NCI-H2171 treated with DMSO at 0.1 percent for 48 hours (cell line): ENCODE measurements around the gene APH1A.
"Not testable (repeated sequence)": the region's sequence is repeated elsewhere in the genome, so short reads cannot be mapped to it uniquely, and the experiment has no call there.

Experiments used
- DNase-seq: peaks from one replicate; lab custom pipeline; 2025; lab: John Stamatoyannopoulos, UW

Gene APH1A

DNA sequence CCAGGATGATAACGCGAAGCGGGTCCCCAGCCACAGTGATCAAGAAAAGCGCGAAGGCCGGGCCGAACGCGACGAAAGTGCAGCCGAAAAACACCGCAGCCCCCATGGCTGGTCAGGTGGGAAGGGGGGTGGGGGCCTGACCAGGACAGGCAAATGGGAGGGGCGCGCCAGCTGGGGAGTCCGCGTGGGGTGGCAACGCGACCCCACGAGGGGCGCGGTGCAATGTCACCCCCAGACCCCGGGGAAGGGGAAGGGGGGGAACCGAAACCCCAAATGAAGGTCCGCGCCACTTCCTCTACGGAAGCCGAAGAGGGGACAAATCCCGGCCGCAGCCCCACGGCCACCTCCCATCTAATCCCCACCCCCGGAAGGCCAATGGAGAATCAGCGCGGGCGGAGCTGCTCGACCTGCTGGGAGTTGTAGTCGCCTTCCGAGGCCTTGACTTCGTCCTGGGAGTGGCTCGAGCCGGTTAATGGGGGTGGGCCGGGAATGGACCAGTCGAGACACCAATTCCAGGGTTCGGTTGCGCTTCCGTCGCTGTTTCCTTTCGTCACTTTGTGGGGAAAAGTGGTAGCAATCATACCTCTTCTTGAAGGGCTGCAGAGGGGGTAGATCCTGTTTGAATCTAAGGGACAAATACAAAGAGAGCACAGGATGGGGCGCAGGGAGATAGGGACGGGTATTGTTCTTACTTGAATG, at the start of gene APH1A:
Gene APH1A (minus strand): TSS at position 312 of the 699 bp plus-strand sequence. CDS start 206 bp downstream, at position 106.
- peak; percentile 95 for DNase-seq

DNA sequence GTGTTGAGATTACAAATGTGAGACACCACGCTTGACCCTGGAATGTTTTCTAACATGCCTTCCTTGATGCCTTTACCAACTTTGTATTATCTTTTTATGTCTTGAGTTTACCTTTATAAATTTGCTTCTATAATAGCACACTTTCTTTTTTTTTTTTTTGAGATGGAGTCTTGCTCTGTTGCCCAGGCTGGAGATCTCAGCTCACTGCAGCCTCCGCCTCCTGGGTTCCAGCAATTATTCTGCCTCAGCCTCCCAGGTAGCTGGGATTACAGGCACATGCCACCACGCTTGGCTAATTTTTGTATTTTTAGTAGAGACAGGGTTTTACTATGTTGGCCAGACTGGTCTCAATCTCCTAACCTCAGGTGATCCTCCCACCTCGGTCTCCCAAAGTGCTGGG, 45.9 kb upstream of the APH1A start:
- not testable (repeated sequence) for DNase-seq

DNA sequence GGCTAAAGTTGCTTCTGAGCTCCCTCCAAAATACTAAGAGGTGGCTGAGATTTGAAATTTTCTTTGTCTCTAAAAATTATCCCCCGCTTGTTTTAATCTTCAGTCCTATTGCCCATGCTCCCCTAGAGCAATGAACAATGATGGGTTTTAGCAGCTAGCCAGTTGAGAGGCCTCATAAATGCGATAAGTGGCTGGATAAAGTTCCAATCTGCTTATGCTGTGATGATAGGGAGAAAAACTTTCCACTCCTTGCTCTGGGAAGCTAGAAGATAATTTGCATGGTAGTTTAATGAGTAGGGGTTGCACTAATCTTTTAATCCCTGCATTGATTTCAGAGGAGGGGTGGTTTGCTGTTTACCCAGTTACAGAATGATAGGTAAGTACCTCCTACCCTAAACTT, 42.9 kb upstream of the APH1A start:
- DNase-seq, result no peak

DNA sequence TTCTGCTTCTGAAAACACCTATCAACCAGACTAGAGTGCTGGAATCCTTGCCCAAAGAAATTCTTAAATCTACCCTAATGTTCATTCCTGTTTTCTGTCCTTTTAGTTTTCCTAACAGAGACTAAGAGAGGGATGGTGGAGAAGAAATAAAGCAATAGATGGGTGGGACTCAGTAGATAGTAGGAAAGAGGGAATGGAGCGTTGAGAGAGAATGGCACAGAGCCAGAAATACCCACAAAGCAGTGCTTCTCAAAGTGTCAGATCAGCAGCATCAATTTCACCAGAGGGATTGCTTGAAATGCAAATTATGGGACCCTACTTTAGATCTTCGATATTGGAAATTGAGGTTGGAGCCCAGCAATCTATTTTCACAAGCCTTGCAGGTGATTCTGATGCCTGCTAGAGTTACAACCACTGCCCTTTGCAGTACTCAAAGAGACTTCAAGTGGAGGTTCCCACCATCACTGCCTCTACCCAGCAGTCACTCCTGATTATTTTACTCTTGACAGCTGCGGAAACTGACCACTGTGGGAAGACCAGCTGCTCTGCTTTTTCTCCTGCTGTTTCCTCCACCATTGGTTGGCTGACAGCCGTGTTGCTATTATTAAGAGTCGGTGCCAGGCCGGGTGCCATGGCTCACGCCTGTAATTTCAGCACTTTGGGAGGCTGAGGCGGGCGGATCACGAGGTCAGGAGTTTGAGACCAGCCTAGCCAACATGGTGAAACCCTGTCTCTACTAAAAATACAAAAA, 41.1 kb upstream of the APH1A start:
- DNase-seq, result peak; percentile 12

DNA sequence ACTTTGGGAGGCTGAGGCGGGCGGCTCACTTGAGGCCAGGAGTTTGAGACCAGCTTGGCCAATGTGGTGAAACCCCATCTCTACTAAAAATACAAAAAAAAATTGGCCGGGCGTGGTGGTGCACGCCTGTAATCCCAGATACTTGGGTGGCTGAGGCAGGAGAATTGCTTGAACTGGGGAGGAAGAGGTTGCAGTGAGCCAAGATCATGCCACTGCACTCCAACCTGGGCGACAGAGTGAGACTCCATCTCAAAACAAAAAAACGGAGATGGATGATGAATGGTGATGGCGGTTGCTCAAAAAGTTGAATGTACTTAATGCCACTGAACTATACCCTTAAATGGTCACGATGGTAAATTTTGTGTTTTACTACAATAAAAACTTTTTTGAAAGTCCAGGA, 39.8 kb upstream of the APH1A start:
- DNase-seq, result not testable (repeated sequence)

DNA sequence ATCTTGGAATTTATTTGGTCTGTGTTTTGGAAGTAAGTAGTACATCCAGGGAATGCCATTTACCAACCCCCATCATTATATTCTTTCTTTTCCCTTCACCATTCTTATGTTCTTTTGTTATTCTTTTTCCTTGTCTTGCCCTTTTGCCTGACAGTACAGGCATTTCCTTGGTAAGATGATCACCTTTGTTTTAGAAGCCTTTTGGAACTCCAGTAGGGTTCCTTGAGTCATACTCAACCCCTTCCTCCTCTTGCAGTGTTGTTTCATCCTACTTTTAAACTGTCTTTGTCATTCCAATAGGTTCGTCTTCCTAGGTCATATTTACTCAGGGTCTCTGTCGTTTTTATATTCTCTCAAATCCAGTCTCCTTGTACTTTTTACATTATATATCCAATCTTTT, 34.1 kb upstream of the APH1A start:
- no peak for DNase-seq

DNA sequence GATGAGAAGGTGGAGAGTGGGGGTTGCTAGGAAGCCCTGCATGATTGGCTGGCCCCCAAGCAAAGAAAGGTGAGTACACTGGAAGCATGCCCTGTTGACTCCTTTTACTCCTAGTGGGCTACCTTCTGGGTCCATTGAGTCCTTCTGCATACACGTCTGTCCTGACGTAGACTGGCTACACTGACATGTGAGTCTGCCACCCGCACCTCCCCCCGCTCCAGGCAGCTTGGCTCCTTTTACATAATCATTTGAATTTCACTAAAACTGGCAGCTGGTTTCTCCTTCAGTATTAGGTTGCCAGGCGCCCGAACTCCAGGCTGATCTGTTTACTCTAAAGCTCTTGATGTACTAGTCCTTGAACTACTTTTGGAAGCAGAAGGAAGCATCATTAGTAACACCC, 33.5 kb upstream of the APH1A start:
- DNase-seq, result peak; percentile 7

DNA sequence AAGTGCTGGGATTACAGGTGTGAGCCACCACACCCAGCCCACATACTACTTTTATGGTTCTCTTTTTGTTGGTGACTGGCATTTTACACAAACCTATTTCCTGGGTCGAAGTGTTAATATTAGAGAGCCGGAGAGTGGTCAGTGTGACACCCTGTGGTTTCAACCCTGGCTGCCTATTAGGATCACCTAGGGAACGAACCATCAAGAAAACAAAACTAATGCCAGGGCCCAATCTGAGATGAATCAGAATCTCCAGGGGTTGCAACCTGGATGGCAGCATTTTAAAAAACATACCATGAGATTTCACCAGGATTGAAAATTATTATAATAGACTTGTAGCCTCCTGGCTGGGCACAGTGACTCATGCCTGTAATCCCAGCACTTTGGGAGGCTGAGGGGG, 30.9 kb upstream of the APH1A start:
- no peak for DNase-seq

DNA sequence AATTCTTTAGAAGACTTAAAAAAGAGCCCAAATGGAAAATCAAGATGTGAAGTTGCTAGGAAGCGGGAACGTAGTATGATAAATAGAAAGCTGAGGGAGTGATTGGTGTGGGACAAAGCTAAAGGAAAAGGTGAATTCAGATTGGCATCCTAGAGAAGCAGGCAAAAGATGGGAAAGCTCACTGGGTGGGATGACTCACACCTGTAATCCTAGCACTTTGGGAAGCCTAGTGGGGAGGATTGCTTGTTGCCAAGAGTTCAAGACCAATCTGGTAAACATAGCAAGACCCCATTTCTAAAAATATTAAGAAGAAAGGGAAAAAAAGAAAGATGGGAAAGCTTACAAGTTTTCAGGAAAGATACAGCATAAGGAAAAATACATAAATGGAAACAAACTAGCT, 26.7 kb upstream of the APH1A start:
- no peak for DNase-seq

DNA sequence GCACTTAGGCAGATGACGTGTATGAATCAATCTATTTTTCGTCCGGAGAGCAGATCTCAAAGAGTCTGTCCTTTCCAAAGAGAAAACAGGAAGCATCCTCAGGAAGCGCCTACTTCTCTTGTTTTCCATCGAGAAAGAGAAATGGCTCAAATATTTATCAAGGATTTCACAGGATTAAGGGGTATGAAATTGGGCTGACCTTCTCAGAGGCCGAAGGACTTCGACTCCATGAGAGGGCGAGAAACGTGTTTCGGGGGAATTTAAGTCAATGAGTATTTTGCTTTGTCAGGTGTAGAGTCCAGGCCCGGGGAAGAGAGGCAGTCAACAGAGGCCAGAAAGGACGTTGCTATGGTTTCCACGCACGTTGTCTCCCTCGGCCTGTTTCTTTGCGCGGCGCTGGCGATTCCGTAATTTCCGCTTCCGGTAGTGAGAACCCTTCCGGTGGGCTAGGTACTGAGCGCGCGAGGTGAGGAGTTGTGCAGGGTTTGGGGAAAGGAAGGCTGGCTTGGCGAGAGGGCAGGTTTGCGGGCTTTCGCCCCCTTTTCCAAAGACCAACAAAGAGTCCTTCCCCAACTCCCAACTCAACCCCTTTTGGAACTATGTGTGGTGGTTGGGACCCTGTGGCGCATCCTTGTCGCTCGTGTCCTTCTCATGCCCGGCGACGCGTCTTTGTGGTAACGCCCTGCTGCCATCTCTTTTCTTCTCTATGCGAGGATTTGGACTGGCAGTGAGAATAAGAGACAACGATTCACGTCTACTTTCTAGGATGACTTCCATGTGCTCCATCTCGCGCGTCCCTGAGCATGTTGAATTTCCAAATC, 24.8 kb upstream of the APH1A start, which contains the start of gene MRPS21:
Gene MRPS21 (plus strand): TSS at position 429 of the 821 bp plus-strand sequence. CDS start 506 bp downstream, outside the sequence.
- peak; percentile 94 for DNase-seq

DNA sequence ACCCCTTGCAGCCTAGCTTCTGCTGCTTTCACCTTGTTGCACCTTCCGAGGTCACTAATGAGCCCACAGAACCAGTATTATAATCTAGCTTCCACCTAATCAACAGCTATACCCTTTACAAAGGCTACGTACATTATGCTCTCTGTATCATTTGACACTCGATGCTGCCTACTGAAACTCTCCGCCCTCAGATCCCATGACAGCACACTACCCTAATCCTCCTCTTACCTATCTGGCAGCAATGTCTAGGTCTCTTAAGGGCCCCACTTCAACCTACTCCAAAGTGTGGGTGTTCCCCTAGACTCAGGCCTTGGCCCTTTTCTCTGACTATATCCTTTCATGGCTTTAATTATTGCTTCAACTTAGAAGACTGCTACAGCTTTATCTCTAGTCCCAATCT, 20.0 kb upstream of the APH1A start:
- DNase-seq, result no peak

DNA sequence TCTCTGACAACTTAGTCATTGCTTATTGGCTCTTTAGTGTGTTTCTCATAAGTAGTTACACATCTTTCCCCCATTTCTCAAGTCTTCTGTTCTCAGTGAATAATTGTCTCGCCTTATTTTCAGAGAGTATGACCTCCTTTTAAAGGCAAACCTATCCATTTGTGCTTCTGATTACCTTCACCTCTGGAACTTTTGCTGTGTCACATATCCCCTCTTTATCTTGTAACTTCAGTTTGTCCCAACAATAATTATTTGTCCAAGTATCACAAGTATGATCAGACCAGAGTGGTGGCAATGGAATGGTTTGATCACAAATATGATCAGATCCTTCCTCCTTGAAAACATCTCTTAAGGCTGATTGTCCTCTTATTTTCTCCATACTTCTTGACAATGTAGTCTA, 19.6 kb upstream of the APH1A start:
- DNase-seq, result no peak

DNA sequence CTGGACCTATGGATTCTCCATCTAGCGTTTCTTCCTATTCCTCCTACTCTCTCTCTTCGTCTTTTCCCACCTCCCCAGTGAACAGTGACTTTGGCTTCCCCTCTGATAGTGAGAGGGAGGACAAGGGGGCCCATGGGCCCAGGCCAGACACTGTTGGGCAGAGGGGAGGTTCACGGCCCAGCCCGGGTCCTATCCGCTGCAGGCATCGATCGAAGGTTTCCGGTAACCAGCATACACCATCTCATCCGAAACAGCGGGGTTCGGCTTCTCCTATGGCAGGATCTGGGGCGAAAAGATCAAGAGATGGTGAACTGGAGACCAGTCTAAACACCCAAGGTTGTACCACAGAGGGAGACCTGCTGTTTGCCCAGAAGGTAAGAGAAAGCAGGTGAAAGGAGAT, 14.4 kb upstream of the APH1A start:
- DNase-seq, result no peak

DNA sequence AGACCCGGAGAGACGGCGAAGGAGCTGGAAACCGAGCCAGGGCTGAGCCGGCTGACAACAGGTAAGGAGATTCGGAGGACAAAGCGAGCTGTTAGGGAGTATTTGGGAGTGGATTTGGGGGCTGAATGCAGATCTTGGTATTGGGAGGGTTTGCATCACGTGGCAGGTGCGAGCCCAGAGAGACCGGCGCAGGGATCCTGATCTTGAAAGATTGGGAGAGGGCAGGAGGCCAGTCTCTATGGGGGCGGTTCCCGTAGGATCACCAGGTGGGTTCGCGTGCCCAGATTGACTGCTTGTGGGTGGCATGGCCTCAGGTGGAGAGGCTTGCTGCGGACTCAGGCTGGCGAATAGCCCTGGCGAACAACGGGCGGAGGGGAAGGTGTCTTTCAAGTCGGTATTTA, 13.7 kb upstream of the APH1A start:
- no peak for DNase-seq

DNA sequence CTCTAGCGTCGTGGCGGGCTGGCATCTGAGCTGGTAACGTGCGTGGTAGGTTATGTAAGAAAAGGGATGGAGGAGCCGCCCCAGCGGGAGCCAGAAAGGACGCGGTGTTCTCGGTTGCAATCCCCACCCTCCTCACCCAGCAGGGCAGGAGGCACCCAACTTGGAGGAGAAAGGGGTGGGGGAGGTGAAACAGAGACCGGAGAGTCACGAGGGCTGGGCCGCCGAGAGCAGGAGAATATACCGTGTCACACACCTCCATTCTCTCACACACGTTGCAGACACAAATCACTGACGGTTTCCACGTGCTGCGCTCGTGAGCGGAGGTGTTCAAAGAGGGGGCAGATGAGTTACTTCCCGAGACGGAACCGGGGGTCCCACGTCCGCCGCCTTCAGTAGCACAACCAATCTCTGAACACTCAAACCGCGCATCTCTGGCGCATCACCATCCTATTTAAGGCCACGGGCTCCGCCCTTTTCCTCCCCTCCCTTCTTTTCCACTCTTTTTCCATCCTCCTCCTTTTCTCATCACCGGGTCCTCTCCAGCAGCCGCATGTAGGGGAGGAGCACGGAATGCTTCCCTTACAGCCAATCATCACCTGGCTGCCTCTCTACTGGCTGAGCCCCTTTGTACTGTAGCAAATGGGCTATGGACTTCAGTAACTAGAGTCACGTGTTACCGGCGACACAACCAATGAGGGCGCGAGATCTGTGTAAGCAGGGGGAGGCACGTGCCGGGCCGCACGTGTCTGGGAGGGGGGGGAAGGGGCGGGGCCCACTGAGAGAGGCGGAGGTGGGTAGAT, 13.1 kb upstream of the APH1A start, which contains the start of gene CIART:
Gene CIART (plus strand): TSS at position 797 of the 800 bp plus-strand sequence. CDS start 714 bp downstream, outside the sequence.
- DNase-seq, result peak; percentile 99

DNA sequence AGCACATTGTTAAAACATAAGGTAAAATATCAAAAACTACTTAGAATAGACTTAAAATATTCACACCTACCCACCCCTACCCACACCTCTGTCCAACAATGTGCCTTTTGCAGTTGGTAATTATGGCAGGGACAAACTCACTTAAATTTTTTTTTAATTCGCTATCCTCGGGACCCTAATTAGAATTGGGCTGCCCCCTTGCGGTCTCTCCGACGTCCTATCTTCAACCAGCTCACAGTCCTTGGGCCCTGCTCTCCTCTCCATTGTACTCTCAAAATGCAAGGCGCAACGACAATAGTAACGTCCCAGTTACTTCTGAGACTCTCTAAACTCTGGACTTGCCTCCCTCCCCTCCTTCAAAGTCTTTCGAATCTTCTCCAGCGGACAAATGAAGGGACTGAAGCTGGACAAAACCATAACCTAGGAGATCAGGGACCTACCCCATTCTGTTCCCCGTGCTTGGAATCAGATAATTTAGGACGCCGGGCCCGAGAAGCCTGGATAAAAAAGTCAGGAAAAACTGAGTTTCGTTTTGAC, 12.5 kb upstream of the APH1A start:
- DNase-seq, result peak; percentile 64

DNA sequence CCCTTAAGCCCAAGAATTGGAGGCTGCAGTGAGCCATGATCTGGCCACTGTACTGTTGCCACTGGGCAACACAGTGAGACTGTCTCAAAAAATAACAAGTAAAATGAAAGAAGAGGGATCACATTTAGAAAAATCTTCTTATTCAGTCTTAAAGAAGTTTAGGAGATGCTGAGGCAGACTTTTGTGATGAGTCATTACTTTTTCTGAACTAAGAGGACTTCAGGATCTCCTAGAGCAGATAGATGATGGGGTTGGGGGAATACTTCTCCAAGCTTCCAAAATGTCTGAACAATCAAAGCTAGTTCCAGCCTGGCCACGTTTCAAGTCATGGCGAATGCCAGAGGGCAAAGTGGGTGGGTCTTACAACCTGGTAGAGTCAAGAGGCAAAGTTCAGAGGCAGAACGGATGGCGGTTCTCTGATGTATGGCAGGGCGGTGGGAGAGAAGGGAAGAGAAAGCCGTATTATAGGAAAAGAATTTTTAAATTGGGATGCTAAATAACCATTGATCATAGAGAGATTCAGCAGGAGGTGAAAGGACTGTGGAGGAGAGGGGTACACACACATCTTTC, 11.4 kb upstream of the APH1A start:
- no peak for DNase-seq

DNA sequence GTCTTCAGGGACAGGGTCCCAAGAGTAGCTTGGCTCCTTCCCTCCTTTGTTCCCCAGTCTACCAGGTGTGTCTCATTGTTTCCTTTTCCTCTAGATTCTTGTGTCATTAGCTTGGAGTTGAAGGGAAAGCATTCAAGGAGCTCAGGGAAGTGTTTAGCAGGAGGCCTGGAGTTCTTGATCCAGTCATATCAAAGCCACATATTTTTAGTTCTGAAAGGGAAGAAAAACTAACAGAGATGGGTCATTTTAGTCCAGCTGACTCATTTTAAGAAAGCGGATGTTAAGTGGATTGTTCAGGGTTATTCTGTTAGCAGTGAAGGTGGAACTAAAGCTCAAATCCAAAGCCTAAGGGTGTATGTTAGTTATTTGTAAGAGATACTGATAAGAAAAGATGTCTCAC, 4.5 kb upstream of the APH1A start:
- no peak for DNase-seq

DNA sequence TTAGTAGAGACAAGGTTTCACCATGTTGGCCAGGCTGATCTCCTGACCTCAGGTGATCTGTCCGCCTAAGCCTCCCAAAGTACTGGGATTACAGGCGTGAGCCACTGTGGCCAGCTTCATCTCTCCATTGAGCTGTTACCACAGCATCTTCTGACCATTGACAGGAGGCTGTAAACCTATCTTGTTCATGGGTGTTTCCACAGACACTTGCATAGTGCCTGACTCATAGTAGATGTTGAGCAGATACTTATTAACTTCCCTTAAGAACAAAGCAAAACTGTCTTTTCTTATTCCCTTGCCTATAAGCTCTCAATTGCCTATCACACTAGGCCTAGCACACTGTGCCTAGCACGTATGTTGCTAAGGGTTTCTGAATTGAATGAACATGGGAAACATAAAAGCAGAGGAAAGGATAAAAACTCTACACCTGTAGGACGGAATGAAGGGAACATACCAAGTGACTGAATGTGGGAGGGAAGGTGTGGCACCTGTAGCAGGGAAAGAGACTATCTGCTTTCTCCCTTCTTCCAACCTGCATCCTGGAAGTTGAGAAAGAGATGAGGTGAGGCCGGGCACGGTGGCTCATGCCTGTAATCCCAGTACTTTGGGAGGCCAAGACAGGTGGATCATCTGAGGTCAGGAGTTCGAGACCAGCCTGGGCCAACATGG, 2.6 kb upstream of the APH1A start:
- DNase-seq, result no peak

DNA sequence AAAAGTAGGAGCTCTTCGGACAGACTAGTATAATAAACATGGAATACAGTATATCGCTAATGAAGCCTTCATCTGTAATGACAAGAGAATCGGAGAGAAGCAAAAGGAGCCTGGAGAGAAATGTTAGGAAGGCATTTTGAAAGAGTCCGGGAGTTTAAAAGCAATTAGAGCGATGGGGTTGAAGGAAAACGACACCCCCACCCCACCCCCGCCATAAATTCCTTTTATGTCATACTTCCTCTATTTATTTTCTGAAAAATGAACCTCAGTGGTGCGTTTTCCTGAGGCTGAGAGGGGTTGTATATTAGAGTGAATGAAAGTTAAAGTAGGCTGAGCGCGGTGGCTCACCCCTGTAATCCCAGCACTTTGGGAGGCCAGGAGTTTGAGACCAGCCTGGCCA, 635 bp upstream of the APH1A start:
- no peak for DNase-seq

DNA sequence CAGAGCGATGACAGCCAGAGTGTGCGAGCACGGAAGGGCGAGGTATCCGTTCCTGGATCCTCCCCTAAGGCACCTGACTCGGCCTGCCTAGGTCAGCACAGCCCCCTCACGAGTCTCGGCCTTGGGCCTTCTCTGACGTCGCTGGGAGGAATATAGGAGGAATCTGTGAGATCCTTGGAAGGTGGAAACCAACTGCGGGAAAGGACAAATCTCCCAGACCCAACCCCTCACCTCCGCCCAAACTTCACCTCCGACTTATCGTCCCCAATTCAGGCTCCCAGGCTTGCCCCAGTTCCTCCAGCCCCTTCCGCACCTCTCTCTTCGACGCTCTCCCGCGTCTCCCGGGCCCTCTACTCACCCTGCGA, 494 bp downstream of the APH1A start:
- no peak for DNase-seq
